OCI-LY1 (cell line): ENCODE results near the gene KRTAP10-7.

Experiments
- CTCF ChIP-seq: fragments of 200-600 bp; sonication (generic), shearing (Covaris generic); IDR thresholded peaks from 2 replicates; pipeline ENCODE4 v1.5.1; 2017; ENCODE audit warnings: mild to moderate bottlenecking, antibody characterized with exemption, low read length, moderate library complexity, mixed read lengths
- EZH2 ChIP-seq: fragments of 200-600 bp; sonication (generic), shearing (Covaris generic); IDR thresholded peaks from 2 replicates; pipeline ENCODE4 v1.8.0; 2017; ENCODE audit warnings: borderline replicate concordance, mixed run types, mild to moderate bottlenecking, antibody characterized with exemption, low read length, moderate library complexity, mixed read lengths

GRCh38 chr21:44616591-44616926 is 16.2 kb downstream of the KRTAP10-7 start:
- TF ChIP-seq CTCF, result no peak
- TF ChIP-seq EZH2, result no peak
